Measurements from ENCODE around the gene SOX4. TPM values are rescaled to one million over a fixed set of nuclear protein-coding genes. Genes with fewer than 3 reads are reported as not detected.
"Not testable (repeated sequence)": the region's sequence is repeated elsewhere in the genome, so short reads cannot be mapped to it uniquely, and the experiment has no call there.

SOX4 gene
- 20.9 and 36.6 TPM in 2 replicates for total RNA-seq

- no peak for TF ChIP-seq CTCF (IDR thresholded peaks at IDR 0.05; ENCODE audit: insufficient read depth, low read length, severe bottlenecking)
- Histone ChIP-seq H3K4me3 (ENCODE audit: low read depth, low read length) (peak within 1 kb of the TSS; percentile 98), H3K36me3 (ENCODE audit: control insufficient read depth, insufficient read depth, low read length) (no peaks in the 10 kb centered on the region), H3K27me3 (ENCODE audit: control insufficient read depth, insufficient read depth, low read length) (no peaks in the 10 kb centered on the region)
- FAIRE-seq (no peak), DNase-seq (ENCODE audit: low read depth) (peak; percentile 95)
Observed at GRCh38 chr6:21593412-21593926, at the start of gene SOX4. Gene SOX4 (plus strand): TSS chr6:21593751. CDS start chr6:21594535, 784 bp downstream.

- not testable (repeated sequence) for H3K4me3 ChIP-seq (ENCODE audit: low read depth, low read length); FAIRE-seq; H3K27me3 ChIP-seq (ENCODE audit: control insufficient read depth, insufficient read depth, low read length); DNase-seq (ENCODE audit: low read depth); H3K36me3 ChIP-seq (ENCODE audit: control insufficient read depth, insufficient read depth, low read length)
Observed at GRCh38 chr6:21552286-21552685, 41.3 kb upstream of the SOX4 start.

- no peak for DNase-seq (ENCODE audit: low read depth)
- no peak for TF ChIP-seq CTCF (IDR thresholded peaks at IDR 0.05; ENCODE audit: insufficient read depth, low read length, severe bottlenecking)
- H3K36me3 ChIP-seq (ENCODE audit: control insufficient read depth, insufficient read depth, low read length): no peaks in the 10 kb centered on the region
- H3K4me3 ChIP-seq (ENCODE audit: low read depth, low read length): no peak overlapping the region
- FAIRE-seq: no peak
- H3K27me3 ChIP-seq (ENCODE audit: control insufficient read depth, insufficient read depth, low read length): no peaks in the 10 kb centered on the region
Observed at GRCh38 chr6:21554286-21554685, 39.3 kb upstream of the SOX4 start.

- TF ChIP-seq CTCF (IDR thresholded peaks at IDR 0.05; ENCODE audit: insufficient read depth, low read length, severe bottlenecking): no peak
- no peaks in the 10 kb centered on the region for H3K27me3 ChIP-seq (ENCODE audit: control insufficient read depth, insufficient read depth, low read length)
- FAIRE-seq: no peak
- H3K36me3 ChIP-seq (ENCODE audit: control insufficient read depth, insufficient read depth, low read length): no peaks in the 10 kb centered on the region
- H3K4me3 ChIP-seq (ENCODE audit: low read depth, low read length): no peak overlapping the region
- no peak for DNase-seq (ENCODE audit: low read depth)
Observed at GRCh38 chr6:21555197-21555596, 38.4 kb upstream of the SOX4 start.

DNA sequence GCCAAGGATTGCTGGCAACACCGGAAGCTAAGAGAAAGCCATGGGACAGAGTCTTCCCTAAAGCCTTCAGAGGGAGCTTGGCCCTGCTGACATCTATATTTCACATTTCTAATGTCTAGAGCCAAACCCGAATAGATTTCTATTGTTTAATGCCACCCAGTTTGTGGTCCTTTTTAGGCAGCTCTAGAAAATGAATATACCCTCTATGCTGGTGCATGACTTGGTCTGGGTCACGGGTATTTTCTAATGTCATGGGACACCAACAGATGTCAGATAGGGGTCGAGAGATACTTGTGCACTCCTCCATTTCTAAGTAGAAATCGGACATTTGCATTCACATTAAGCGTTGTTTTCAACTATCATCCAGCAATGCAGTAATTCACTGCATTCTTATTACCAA lies 37.0 kb upstream of the SOX4 start:
- H3K27me3 ChIP-seq (ENCODE audit: control insufficient read depth, insufficient read depth, low read length): no peaks in the 10 kb centered on the region
- FAIRE-seq (no peak), DNase-seq (ENCODE audit: low read depth) (no peak)
- H3K4me3 ChIP-seq (ENCODE audit: low read depth, low read length): no peak overlapping the region
- no peak for TF ChIP-seq CTCF (IDR thresholded peaks at IDR 0.05; ENCODE audit: insufficient read depth, low read length, severe bottlenecking)
- no peaks in the 10 kb centered on the region for H3K36me3 ChIP-seq (ENCODE audit: control insufficient read depth, insufficient read depth, low read length)

DNA sequence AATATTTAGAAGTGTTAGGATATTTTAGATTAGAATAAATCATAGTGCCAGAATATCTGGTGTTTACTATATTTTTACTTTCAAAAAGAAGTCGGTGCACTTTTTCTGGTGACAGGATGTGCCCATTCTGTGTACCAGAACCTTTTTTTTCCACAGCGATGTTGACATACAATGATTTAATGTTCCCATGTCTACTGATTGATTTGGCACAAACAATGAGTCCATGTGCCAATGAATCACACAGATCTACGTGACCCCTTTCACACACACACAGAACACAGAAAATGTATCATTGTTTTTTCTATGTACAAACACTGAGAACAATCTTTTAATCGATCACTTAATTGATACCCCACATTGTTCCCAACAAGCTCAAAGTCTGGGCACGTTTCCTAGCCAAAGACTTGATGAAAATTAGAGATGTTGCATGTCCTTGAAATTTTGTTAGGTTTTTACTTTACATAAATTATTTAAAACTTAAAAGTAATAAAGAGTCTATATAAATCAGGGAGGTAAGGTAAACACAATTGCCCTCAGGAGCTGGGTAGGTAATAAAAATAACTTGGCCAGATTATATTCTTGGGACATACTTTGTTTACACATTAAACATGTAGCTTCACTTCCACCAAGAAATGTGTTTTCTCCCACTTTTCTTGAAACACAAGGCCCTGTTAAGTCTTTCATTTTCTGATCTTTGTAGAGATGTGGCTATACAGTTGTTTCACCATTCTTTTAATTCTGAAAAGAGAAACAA lies 36.4 kb upstream of the SOX4 start:
- H3K4me3 ChIP-seq (ENCODE audit: low read depth, low read length): no peak overlapping the region
- no peaks in the 10 kb centered on the region for H3K27me3 ChIP-seq (ENCODE audit: control insufficient read depth, insufficient read depth, low read length)
- no peak for TF ChIP-seq CTCF (IDR thresholded peaks at IDR 0.05; ENCODE audit: insufficient read depth, low read length, severe bottlenecking)
- no peak for FAIRE-seq
- DNase-seq (ENCODE audit: low read depth): peak; percentile 91
- H3K36me3 ChIP-seq (ENCODE audit: control insufficient read depth, insufficient read depth, low read length): no peaks in the 10 kb centered on the region

Data from bronchial epithelial cell (primary cell).